SK-MEL-5 (cell line): ENCODE data around the gene JSRP1. TPM values are rescaled to one million over a fixed set of nuclear protein-coding genes. Genes with fewer than 3 reads are reported as not detected.

Source experiments
- DNase-seq: peaks from one replicate; pipeline ENCODE4 v3.0.0-alpha.2; 2016; ENCODE audit warnings: low read depth, low spot score
- in situ Hi-C: cut with HindIII; loops from 2 replicates; pipeline ENCODE4 v1.10.0; 2016; ENCODE audit warnings: low sequenced_read_pairs, high pct_unique_total_duplicates, low pct_unique_long_range_greater_than_20kb
- polyA plus RNA-seq, 2 experiments: library from polyadenylated mRNA; depleted of rRNA; stranded (reverse); fragments of >200 nt; gene quantifications; 2 replicates each; pipeline ENCODE4 v1.2.3, GENCODE V29; 2015
- total RNA-seq: library from RNA; depleted of rRNA; stranded (reverse); fragments of >200 nt; shearing (Covaris generic); gene quantifications from 2 replicates; pipeline ENCODE4 v1.2.3, GENCODE V29; 2014; rRNA removed

Gene JSRP1, protein sequence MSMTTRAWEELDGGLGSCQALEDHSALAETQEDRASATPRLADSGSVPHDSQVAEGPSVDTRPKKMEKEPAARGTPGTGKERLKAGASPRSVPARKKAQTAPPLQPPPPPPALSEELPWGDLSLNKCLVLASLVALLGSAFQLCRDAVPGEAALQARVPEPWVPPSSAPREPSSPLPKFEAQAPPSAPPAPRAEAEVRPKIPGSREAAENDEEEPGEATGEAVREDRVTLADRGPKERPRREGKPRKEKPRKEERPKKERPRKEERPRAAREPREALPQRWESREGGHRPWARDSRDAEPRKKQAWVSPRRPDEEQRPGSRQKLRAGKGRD
- 0.19 and 0.29 TPM in 2 replicates for total RNA-seq
- 0.38 and 0.44 TPM in 2 replicates for polyA plus RNA-seq (2015; cell fraction: cytosol; rRNA removed)
- polyA plus RNA-seq (2015; cell fraction: nucleus; rRNA removed) = not detected in 2 replicates

- DNase-seq = no peak
- in situ Hi-C loops = no loop called here
These were observed at the start of gene JSRP1 for GRCh38 chr19:2255982-2256685. Gene JSRP1, minus strand, starts transcription at chr19:2256417. Its CDS starts 1,103 bp downstream, at chr19:2255314.

DNA sequence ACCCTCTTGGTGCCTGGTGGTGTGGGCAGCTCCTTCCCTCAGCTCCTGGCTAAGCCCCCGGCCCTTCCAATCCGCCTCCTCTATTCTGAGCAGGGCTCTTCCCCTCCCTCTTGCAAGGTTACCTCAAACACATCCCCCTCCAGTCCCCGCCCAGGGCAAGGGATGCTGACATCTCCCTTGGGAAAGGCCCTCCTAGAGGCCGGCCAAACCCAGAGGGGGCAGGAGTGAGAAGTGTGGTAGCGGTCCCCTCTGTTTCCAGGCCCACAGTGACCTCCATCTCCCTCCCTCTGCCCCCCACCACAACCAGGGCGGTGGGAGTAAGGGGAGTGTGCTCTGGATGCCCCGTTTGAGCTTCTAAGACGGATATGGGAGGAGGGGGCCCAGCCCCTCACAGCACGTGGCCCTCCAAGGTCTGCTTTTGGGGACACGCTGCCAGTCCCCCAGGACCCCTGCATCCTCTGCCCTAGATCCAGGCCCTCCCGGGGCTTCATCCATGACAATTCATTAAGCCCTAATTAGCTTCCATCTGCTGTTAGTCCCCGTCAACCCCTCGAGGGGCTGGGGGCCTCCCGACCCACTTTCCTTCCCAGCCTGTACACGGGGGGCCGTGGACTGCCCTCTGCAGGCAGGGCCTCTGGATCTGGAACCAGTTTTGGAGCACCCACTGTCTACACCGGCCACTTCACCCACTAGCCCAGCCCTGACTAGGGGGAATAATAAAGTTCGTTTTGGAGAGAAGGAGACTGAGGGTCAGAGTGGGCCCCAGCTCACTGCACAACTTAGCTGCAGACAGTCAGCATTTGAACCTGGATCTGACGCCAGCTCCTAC lies 49.4 kb upstream of the JSRP1 start:
- in situ Hi-C loops = no loop called here
- no peak for DNase-seq

GRCh38 chr19:2303211-2303798 lies 47.1 kb upstream of the JSRP1 start:
- in situ Hi-C loops = no loop called here
- DNase-seq = no peak

DNA sequence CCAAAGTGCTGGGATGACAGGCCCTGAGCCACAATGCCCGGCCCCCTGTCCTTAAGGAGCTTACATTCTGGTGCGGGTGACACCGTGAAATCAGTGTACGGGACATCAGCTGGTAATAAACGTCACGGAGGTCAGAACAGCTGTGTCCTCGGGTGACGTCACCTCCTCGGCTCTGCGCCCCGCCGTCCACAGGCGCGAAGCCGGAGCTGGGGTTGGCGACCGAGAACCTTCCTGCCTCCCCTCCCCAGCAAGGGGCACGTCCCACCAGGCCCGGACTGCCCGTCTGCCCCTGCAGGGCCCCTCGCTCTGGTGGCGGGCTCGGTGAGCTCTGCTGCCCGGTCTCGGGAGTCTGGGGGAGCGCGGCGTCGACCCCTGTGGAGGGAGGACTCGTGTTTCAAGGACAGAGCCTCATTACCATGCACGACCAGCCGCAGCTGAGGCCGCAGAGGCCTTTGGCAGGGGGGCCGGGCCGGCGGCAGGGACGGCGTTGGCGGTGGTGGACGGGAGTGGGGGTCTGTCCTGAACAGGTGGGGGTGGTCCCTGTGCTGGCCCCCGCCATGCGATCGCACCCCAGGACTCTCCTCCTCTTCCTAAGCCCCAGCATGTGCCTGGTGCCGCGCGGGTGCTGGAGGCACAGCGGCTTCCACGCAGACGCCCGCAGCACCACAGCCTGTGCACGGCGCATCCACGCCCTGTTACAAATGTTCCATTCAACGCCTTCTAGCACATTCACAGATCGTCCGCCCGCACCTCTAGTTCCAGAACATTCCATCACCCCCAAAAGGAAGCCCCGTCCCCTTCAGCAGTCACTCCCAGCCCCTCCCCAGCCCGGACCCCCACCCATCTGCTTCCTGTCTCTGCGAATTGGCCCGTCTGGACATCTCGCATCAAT lies 46.3 kb upstream of the JSRP1 start:
- DNase-seq = no peak
- in situ Hi-C loops = no loop called here

DNA sequence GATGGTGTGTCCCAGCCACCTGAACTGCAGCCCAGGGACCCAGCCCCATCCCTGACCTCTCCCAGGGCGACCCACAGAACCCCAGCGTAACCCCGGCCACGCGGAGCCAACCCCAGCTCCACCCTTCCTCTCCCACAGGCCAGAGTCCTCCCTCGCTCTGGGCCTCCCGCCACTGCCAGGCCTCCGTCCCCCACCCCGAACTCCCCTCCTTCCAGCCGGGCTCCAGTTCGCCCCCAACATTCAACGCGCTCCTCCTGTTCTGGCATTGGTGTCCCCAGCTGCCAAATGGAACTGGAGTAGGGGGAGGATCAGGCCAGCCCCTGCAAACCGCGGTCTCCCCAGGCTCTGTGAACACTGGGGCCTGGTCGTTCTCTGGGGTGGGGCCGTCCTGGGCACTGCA lies 44.3 kb upstream of the JSRP1 start:
- no peak for DNase-seq
- in situ Hi-C loops = no loop called here

GRCh38 chr19:2296141-2296540 lies 39.9 kb upstream of the JSRP1 start:
- DNase-seq = no peak
- in situ Hi-C loops = no loop called here

- no peak for DNase-seq
- in situ Hi-C loops = no loop called here
These were observed 38.6 kb upstream of the JSRP1 start for GRCh38 chr19:2294687-2295335.

GRCh38 chr19:2291185-2291751 lies 35.1 kb upstream of the JSRP1 start:
- no peak for DNase-seq
- in situ Hi-C loops = no loop called here

- no peak for DNase-seq
- in situ Hi-C loops = no loop called here
These were observed 34.4 kb upstream of the JSRP1 start for GRCh38 chr19:2290441-2291184.

DNA sequence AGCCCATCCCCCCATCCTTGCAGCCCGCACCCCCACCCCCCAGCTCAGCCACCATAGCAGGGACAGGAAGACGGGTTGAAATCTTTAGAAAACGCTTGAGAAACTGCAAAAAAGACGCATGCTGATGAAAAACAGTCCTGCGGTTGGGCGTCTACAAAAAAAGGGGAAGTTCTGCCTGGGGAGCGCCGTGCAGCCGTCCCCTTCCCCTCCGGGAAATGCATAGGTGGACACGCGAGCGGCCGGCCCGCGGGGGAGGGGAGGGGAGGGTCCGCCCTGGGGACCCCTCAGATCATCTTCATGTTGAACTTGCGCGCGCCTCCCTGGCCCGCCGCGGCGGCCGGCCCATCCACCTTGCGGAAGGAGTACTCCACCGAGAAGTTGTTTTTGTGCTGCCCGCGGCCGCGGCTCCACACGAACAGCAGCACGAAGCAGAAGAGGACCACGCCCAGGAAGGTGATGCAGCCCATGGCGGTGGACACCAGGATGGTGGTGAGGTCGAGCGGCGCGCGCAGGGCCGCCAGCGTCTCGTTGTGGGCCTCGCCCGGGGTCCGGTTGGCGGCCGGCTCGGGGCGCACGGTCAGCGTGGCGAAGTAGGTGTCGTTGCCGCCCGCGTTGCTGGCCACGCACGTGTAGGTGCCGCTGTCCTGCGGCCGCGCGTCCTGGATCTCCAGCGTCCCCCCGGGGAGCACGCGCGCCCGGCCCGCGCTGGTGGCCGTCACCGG lies 33.7 kb upstream of the JSRP1 start:
- in situ Hi-C loops = no loop called here
- no peak for DNase-seq

- DNase-seq = no peak
- in situ Hi-C loops = no loop called here
These were observed 32.8 kb upstream of the JSRP1 start for GRCh38 chr19:2288818-2289713.

DNA sequence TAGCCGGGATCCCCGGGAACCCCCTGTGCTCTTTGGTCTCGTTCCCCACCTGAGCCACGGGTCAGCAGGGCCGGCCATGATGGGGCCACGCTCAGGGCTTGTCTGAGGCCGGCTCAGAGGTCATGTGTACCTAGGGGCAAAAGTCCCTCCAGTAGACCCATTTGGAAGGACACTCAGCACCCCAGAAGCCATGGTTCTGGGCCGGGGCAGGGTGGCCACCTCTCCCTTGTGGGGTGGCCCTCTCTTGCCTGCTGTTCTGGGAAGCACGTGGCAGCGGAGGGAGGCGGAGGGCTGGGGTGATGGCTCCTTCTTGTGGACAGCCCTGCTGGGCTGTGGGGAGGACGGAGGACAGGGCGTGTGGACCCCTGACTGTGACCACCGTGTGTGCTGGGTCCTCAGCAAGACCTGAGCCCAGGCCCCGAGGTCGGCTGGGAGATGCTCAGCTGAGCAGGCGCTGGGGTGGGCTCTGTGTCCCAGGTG lies 32.2 kb upstream of the JSRP1 start:
- in situ Hi-C loops = no loop called here

DNA sequence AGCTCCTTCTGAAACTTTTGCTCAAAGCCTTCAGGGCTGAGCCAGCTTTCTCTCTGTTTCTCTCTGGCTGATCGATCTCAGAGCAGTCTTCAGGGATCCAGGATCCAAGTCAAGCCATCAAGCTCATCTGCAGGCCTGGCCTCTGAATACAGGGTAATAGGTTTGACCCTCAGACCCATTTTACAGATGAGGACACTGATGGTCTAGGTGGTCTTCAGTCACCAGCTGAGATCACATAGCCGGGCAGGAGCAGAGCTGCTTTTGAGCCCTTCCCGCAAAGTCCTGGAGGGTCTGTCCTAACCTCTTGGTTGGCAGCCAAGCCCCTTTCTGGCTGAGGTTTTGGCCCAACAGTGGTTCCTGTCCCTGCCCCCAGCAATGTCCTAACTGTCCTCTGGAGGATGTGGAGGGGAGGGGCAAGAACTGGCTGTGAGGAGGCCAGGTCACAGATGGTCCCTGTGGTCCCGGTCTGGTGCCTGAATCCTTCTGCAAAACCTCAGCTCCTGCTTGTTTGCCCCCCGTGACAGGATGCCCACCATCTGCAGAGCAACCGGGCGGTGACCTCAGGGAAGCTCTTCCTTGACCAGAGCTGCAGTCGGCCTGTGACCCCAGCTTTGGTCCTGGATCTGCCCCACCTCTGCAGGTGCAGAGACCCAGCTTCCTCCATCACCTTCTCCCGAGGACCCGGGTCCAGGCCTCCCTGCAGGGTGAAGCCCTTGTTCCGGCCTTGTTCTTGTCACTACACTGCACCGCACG lies 31.5 kb upstream of the JSRP1 start:
- in situ Hi-C loops = no loop called here
- no peak for DNase-seq

More for the DNA sequence above, 32.2 kb upstream of the JSRP1 start:
- no peak for DNase-seq
